Endometrial microvascular endothelial cells (primary cell): ENCODE measurements around the gene RUSF1. TPM values are rescaled to one million over a fixed set of nuclear protein-coding genes. Genes with fewer than 3 reads are reported as not detected.
"Not testable (repeated sequence)": the region's sequence is repeated elsewhere in the genome, so short reads cannot be mapped to it uniquely, and the experiment has no call there.

Source experiments
- in situ Hi-C: cut with HindIII; loops from 2 replicates; pipeline ENCODE4 v1.10.0; 2017; ENCODE audit warnings: low sequenced_read_pairs, low pct_unique_long_range_greater_than_20kb; ENCODE audit errors: inconsistent ontology term
- total RNA-seq: library from RNA; depleted of rRNA; stranded (reverse); fragments of >200 nt; gene quantifications from one replicate; pipeline ENCODE4 v1.2.3, GENCODE V29; 2015; ENCODE audit errors: inconsistent ontology term

Gene RUSF1
- total RNA-seq, 1 donor from 2014 or later: 35.3 TPM

- in situ Hi-C loops: no loop called here
Measured at GRCh38 chr16:31459687-31460581, 48.3 kb downstream of the RUSF1 start.

DNA sequence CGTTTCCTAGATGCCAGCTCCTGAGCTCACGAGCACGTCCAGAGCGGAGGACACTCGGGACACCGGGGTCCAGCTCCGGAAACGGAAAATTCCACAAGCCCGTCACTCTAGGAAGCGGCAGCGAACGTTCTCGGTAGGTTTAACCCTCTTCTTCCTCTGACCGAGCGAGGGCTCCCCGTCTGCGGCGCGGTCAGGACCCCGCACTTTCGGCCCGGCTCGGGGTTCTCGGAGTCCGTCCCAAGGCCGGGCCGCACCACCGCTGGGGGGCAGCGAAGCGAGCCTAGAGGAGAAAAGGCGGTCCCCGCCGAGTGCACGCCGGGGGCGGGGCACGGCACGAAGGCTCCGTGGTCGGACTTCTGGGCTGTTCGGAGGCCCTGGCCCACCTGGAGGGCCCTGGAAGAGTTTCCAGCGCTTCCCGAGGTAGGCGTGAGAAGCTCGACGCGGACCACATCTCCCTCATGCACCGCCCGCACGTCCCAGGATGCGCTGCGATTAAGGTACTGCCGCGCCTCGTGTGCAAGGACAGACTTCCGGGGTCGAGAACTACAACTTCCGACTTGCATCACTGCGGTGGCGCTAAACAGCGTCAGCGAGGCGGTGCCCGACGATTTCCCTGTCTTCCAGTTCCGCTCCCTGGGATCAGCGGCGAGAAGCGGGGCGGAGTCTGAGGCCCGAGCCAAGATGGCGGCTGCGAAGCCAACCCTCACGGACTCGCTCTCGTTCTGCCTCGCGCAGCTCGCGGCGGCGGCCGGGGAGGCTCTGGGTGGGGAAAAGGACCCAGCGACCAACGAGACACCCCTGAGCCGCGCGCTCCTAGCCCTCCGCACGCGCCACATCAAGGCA lies 49.1 kb downstream of the RUSF1 start, which contains the start of gene ARMC5:
Gene ARMC5, plus strand, starts transcription at position 658 of the 843 bp plus-strand sequence. Its CDS starts 24 bp downstream, at position 682.
- in situ Hi-C loops: no loop called here

DNA sequence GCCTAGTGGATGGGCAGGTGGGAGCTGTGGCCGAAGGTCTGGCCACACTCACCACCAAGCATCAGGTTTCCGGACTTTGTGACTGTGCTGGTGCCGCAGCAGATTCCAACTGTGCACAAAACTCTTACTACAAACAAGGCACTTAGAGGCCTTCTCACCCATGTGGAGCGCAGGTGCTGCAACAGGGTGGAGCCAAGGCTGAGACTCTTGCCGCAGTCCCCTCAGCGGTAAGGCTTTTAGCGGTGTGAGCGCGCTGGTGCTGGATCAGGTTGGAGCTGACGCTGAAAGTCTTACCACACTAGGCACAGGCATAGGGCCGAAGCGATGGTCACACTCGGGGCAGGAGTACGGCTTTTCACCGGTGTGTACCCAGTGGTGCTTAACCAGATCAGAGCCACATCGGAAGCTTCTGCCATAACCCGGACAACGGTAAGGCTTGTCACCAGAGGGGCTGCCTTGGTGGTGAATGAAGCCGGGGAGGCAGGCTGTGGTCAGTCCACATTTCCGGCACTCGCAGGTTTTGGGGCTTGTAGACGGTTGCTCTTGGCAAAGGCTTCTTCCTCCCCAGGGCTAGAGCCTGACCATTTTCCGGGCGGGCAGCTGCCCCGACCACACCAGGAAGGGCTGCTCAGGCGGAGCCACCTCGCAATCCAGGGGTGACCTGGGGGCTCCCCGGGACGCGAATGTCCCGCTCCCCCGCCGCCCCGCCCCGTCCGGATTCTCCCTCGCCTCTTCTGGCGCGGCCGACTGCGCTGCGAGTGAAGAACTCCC lies 49.9 kb downstream of the RUSF1 start:
- in situ Hi-C loops: no loop called here

GRCh38 chr16:31456988-31457360 lies 51.2 kb downstream of the RUSF1 start:
- in situ Hi-C loops: no loop called here

DNA sequence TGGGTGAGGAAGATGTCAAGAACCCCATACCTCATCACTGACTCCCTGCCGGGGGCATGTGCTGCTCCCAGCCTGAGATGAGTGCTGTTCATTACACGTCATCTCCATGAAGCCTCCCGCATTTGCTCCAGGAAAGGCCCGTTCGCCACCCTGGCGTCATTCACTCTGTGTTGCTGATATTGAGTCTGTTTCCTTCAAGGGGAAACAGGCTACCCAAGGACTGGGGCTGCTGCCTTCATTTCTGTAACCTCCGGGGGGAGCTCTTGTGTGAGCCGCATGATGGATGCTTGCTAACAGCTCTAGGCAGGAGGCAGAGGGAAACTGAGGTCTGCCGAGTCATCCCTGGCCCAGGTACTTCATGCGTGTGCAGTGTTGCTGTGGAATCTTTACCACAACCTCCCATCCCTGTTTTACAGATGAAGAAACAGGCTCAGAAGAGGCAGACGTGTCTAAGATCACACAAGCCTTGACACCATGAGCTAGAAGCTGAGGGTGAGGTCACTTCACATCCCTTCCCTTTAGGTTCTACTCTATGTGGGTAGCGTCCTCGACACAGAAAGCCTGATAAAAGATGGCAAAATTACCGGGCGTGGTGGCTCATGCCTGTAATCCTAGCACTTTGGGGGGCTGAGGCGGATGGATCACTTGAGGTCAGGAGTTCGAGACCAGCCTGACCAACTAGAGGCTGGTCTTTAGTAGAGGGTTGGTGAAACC lies 52.4 kb downstream of the RUSF1 start:
- in situ Hi-C loops: no loop called here

- in situ Hi-C loops: no loop called here
Measured at GRCh38 chr16:31453255-31454204, 54.7 kb downstream of the RUSF1 start.

DNA sequence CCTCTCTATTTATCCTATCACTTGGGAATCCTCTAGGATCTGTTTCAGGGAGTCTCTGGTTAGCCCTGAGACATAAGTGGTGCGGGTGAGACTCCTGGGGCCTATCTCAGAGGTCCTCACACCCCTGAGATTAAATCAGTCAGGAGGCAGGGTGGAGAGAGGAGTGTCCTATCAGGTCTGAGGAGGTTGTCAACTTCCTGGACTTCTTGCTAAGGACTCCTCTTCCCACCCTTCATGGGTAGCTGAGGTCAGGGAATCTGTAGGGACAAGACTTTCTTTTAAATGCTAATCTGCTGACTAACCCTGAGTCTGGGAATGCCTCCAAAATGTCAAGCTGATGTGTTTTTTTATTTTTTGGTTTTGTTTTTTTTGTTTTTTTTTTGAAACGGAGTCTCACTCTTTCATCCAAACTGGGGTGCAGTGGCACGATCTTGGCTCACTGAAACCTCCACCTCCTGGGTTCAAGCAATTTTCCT lies 55.5 kb downstream of the RUSF1 start:
- in situ Hi-C loops: no loop called here

DNA sequence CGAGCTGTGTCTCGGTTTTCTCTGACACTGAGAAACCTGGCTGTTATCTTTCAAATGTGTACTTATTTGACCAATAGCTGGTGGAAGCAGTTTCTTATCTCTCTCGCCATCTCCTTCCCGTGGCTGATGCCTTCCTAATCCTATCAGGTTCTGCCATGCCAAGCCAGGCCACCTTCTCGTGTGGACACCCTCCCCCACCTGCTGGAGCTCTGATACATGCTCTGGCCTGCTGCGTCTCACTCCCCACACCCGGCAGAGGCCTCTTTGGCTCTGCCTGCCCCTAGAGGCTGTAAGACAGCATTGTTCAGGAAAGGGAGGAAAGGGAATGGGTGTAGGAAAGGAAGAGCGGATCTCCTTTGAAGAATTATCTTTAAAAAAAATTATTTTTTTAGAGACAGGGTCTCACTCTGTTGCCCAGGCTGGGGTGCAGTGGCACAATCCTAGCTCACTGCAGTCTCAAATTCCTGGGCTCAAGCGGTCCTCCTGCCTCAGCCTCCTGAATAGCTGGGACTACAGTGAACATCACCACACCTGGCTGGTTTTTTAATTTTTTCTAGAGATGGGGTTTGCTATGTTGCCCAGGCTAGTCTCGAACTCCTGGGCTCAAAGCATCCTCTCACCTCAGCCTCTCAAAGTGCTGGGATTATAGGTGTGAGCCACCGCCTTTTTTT lies 56.4 kb downstream of the RUSF1 start:
- in situ Hi-C loops: no loop called here

DNA sequence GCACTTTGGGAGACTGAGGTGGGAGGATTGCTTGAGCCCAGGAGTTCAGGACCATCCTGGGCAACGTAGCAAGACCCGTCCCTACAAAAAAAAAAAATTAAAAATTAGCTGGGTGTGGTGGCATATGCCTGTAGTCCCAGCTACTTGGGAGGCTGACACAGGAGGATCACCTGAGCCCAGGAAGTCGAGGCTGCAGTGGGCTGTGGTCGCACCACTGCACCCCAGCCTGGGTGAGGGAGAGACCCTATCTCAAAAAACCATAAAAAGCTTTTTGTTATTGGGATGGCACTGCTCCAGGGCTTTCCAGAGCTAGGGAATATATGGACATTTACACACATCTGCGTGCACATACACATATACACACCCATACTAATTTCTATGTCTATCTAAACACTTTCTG lies 57.0 kb downstream of the RUSF1 start:
- in situ Hi-C loops: no loop called here

GRCh38 chr16:31445931-31446330 lies 62.3 kb downstream of the RUSF1 start:
- in situ Hi-C loops: not testable (repeated sequence)

- in situ Hi-C loops: no loop called here
Measured at GRCh38 chr16:31441956-31442355, 66.2 kb downstream of the RUSF1 start.

DNA sequence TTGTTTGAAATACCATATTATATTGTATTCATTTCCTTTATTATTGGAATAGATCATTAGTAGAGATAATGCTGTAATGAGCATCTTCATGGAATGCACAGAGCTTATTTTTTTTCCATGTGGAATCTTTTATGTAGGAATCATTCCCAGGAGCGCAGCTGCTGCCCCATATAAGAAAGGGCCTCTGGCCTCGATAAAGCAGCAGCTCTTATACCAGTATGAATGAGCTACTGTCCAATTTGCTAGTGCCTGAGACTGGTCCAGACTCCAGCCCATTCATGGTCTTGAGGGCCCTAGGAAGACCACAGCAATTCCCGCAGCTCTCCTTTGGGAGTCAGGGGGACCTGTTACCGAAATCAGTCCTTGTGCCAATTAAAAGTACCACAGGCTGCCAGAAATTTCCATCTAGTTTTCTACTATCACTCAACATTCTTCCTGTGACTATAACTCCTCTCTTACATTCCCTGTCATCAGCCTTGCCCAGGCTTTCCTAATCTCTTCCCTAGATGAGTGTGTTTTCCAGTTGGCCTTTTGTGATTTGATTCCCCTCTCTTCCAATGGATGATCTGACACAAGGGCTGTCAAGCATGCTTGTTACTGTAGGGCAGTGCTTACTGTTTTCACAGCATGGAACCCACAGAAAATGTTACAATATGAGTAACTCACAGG lies 67.5 kb downstream of the RUSF1 start:
- in situ Hi-C loops: no loop called here

DNA sequence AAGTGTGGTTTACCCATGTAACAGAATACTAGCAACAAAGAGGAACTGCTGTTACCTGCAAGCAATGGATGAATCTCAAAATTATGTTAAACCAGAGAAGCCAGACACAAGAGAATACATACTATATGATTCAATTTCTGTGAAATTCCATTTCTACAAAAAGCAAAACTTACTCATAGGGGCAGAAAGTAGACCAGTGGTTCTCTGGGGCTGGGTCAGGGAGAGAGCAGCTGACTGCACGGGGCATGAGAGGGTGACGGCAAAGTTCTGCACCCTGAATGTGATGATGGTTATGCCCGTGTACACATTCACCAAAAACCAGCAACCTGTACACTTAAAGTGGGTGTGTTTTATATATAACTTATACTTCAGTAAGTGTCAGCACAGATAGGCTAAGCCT lies 68.7 kb downstream of the RUSF1 start:
- in situ Hi-C loops: no loop called here
